GM19193 (cell line): Measurements from ENCODE around the gene DHRS7B.

Source experiments
- POLR2A ChIP-seq: IDR thresholded peaks from 4 replicates; pipeline ENCODE4 v1.6.1; 2011; ENCODE audit not compliant: insufficient read depth, insufficient read length; ENCODE audit errors: extremely low read depth

The DHRS7B gene

DNA sequence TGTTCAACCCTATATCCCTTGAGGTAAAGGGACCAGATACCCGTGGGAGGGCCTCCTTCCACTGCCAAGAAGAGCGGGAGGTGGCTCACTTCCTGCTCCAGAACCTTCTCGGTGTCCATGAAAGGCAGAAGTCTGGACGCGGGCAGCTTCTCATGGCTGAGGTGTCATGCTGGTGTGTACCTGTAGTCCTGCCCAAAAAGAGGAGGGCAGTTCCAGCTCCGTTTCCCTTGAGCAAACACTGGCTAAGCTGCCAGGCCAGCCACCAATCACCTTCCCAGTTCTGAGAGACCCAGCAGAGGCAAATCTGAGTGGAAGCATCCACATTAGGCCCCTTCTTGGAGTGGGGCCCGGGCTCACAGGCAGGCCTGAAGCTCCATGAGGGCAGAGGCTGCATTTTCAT is 81.6 kb downstream of the DHRS7B start:
- no peak for TF ChIP-seq POLR2A

DNA sequence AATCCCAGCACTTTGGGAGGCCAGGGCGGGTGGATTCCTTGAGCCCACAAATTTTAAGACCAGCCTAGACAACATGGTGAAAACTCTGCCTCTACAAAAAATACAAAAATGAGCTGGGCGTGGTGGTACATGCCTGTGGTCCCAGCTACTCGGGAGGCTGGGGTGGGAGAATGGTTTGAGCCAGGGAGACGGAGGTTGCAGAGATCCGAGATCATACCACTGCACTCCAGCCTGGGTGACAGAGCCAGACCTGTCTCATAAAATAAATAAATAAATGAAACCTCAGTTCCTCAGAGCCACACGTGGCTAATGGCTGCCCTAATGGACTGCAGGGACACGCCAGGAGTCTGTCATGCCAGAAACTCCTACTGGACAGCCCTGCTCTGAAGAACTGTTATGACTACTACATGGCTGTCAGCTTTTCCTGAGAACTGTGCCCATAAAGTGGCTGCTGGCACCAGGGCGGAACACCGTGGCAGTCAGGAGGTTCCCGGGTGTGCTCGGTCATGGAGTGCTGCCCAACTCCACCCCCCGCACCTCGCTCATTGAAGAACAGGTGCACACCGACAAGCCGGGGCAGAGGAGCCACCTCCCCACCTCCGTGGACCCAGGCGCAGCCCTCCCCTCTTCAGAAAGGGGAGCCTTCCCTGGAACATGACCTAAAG is 82.9 kb downstream of the DHRS7B start:
- TF ChIP-seq POLR2A, result no peak

DNA sequence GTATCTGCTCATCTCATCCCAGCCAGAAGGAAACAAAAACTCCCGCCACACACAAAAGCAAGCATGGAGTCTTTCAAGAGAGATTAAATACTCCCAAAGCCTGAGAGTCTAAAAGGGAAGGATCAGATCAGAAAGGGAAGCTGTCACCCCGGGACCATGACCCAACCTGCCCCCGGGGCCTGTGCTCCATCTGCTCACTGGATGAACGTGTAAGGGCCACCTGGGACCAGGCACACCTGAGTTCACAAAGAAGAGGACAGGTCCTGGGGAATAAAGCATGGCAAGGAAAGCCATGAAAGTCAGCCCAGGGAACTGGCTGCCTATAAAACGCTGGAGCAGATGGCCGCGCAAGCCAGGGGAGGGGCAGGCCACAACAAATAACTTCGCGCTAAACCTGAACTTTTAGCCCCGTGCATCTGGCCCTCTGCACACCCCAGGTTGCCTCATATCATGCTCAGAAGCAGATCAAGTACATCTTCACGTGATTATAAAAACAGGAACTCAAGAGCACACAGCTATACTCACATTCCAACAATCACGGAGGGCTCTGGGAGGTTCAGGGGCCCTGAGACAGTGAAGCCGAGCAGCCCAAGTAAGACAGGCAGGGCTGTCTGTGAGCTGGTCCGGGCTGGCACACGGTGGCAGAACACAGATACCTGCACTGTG is 83.8 kb downstream of the DHRS7B start:
- TF ChIP-seq POLR2A, result no peak

DNA sequence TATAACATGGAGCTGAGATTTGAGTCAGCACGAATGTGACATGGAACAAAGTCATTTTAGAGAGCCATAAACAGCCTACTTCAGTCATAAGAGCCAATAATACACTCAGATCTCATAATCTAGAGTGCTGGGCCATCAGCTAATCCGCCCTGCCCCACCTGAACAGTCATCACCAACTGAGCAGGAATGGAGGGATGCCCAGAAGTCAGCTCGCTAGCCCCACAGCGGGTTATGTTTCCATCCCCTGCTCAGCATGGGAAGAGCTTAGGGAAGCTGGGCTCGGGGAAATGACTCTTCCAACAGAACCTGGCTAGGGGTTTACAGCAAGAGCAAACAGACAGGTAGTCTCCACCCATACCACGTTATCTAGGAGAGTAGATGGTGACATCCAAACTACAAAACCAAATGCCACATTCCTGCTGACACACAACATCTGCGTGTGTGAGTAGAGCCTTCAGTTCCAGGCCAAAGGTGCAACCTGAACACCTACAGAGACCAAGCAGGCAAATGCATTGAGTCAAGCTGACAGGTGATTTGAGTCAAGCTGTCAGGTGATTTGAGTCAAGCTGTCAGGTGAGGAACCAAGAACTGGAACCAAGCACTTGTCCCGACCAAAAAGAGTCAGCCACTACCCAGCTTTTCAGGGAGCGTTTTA is 85.2 kb downstream of the DHRS7B start:
- TF ChIP-seq POLR2A, result no peak

DNA sequence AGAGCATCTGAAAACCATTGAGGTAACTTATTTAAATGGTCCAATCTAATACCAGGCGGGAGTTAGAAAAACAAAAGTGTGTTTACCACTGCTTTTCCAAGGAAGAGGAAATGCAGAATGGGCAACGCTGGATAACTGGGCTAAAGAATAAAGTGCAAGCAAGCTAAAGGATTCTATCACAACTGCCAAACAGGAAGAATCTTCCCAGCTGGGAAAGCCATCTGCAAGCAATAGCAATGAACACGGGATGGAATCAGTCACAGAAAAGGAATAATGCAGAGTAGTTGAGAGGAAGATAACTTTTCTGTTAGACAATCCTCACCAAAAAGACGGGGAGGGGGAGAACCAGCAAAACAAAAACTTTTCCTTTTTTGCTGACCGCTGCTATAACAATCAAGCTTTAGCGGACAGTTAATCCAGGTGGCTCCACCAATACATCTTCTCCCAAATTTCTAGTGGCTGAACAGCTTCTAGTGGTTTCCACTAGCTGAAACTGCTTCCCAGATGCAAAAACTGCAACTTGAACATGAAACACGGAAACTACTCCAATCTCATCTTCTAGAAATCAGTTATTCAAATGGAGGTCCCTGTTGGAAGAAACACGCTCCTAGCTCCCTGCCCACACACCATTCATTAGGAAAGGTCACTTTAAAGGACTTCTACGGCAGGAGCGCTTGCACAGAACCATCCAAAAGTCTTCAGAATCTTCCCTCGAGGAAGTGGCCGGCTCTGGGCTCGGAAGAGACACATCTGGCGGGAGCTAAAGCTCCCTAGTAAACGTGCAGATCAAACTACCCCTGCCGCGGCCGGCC is 86.3 kb downstream of the DHRS7B start:
- TF ChIP-seq POLR2A, result no peak

DNA sequence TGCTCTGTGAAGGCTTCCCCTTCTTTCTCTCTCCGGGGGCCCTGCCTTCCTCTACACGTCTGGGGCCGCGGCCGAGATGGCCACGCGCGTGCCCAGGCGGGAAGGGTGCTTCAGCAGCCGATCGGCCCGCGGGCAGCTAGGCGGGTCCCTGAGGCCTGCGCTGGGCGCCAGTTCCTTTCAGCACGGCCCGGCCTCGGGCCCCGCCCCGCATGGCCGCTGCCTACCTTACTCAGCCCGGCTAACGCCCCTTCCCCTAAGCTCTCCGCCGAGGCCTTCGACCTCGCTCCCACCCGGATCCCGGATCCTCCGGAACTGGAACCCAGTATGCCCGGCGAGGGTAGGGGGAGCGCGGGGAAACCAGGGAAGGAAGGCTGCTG is 86.9 kb downstream of the DHRS7B start:
- no peak for TF ChIP-seq POLR2A

DNA sequence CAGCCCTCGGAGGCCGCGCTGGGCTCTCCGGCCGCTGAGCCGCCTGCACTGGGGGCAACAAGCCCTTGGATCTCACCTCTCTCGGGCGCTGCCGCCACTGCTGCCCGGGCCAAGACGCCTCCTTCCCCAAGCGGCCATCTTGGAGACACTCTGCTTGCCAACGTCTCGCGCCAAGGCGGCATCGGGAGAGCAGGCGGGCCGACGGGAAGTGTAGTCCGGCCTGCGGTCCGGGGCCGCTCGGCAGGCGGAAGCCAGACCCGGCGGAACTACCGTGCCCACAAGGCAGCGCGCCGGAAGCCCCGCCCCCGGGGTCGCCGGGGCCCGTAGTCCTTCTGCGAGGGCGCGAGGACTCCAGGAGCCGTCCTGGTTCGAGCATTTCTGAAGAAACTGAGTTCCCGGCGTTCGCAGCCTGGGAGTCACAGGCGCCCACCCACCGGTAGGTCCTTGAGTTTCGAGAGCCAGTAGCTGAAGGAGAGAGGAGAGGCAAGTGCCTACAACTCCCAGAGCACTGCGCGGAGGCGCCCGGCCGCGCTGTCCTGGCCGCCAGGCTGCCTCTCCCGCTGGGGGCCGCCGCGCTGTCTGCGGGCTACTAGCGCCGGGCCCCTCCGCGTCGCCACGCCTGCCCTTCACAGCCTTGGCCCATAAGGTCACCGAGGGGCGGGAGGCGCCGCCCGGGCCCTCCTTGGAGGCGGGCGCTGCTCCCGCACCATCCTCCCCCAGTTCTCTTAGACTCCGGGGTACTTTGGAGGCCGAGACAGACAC is 87.4 kb downstream of the DHRS7B start, which contains the start of gene TMEM11:
Gene TMEM11, minus strand, starts transcription at position 147 of the 762 bp plus-strand sequence. Its CDS starts 9 bp downstream, at position 138.
- peak; percentile 79 for TF ChIP-seq POLR2A

DNA sequence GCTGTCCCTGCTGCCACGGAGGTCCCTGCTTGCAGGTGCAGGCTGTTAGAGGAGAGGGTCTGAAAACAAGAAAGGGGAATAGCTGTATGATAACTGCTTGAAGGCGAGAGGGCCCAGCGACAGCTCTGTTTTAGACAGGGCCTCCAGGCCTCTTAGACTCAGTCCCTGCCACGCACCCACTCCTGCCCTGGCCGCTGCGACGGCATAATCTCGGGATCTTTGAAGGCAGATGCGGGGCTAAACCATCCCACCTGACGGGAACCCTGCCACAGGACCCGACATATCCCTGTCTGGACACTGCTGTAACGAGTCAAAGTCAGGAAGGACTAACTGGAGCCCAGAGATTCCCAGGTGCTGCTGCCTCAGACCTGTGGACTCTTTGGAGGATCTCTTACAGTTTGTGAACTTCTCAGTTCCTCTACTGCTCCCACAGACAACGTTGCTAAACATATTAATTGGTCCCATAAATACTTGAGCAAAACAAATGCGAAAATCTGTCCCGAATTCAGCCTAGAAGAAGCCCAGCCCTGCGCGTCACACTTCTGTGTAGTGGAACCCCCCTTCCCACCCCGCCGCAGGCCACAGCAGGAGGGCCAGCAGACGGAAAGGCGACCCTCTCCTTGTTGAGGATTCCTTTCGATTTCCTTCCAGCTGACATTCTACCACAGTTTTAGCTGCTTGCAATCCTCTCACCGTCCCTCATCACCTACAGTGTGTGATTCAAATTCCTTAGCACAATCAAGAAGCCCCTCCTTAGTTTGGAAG is 88.2 kb downstream of the DHRS7B start:
- no peak for TF ChIP-seq POLR2A

DNA sequence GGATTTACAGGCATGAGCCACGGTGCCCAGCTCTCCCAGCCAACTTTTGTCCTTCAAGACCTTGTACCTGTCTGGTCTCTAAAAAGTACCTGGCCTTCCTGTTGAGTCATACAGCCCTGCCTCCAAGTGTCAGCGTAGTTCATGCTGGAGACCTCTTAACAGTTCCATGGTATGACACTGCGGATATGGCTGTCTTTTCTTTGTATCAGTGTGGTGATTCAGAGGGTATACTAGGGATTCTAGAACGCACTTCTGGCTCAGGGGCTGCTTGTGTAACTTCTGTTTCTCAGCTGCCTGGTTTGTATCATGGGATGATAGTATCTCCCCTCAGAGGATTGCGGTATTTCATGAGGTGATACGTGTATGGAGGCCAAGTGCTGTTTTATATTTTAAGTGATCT is 89.2 kb downstream of the DHRS7B start:
- no peak for TF ChIP-seq POLR2A

DNA sequence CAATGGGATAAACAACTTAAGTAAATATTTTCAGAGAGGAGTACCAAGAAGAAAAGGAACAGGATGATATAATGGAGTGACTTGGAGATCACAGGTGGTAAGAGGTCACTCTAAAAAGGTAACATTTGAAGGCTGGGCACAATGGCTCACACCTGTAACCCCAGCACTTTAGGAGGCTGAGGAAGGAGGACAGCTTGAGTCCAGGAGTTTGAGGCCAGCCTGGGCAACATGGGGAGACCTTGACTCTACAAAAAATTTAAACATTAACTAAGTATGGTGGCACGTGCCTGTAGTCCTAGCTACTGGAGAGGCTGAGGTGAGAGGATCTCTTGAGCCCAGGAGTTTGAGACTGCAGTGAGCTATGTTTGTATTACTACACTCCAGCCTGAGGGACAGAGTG is 90.6 kb downstream of the DHRS7B start:
- no peak for TF ChIP-seq POLR2A

DNA sequence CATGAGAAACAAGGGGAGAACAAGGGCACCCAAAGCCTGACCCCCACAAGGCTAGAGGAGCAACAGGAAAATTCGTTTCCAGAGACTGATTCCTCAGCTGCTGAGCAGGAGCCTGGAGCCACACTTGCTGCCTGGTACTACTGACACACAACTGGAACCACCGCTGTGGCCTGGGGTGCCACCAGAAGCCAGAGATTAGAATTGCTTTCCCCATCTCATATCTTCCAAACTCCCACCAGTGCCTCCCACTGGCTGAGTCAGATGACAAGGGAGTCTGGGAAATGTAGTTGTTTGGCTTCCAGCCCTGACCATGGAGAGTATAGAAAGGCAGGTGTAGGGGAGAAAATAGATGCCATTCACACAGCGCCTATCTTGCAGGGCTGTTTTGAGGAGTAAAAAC is 91.3 kb downstream of the DHRS7B start:
- TF ChIP-seq POLR2A, result no peak

DNA sequence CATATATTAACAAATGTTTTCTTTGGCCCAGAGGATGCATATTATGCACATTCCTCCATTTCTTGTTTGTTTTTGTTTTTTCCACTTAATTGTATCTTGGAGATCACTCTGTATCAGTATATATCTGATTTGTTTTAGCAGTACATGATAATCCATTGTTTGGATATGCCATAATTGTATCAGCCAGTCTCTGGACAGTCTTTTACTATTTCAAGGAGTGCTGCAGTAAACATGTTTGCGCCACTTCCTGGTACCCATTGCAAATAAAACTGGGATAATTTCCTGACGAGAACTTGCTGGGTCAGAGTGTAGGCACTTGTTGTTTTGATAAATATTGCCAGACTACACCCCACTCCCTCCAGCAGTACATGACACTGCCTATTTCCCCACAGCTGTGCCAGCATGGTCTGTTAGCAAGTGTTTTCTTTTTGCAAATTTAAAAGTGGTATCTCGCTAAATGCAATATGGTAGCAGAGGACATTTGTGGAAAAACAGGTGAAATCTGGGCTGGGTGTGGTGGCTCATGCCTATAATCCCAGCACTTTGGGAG is 92.1 kb downstream of the DHRS7B start:
- TF ChIP-seq POLR2A, result no peak

DNA sequence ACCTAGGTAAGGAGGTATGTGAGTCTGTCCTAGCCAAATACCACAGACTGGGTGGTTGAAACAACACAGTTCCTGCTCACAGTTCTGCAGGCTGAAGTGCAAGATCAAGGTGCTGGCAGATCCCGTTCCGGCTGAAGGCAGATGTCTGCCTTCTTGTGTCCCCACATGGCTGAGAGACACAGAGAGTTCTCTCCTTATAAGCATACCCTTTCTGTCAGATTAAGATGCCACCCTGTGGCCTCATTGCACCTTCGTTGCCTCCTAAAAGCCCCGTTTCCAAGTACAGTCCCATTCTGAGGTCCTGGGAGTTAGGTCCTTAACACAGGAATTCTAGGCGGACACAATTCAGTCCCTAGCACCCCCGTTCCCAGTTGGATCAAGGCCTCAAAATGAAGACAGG is 96.3 kb downstream of the DHRS7B start:
- no peak for TF ChIP-seq POLR2A
